ENCODE data around the gene FBXL20.

GRCh38 chr17:39318636-39319035, 82.8 kb downstream of the FBXL20 start:
- TF ChIP-seq POLR2A (IDR thresholded peaks at IDR 0.05; ENCODE audit: low read depth) (no peak), CTCF (IDR thresholded peaks at IDR 0.05) (no peak), POLR2AphosphoS5 (IDR thresholded peaks at IDR 0.05) (no peak)

Data from esophagus muscularis mucosa (tissue), 3 donors.